OCI-LY1 (cell line): ENCODE measurements around the gene CTNND2.

Experiments
- H2AFZ ChIP-seq: fragments of 200-600 bp; sonication (generic), shearing (Covaris generic); 2 replicates; pipeline ENCODE4 v1.6.0; 2014; ENCODE audit warnings: antibody characterized with exemption, mild to moderate bottlenecking, low read length
- H3F3A ChIP-seq: fragments of 200-600 bp; sonication (generic), shearing (Covaris generic); 2 replicates; pipeline ENCODE4 v1.6.0; 2014; ENCODE audit warnings: mild to moderate bottlenecking, antibody characterized with exemption, low read length, moderate library complexity; ENCODE audit not compliant: insufficient read depth
- H3K27ac ChIP-seq: fragments of 200-600 bp; sonication (generic); 2 replicates; pipeline ENCODE4 v1.5.1; 2014; ENCODE audit warnings: low read length, mixed run types, mild to moderate bottlenecking, low read depth; ENCODE audit not compliant: poor library complexity, severe bottlenecking
- H3K27me3 ChIP-seq: fragments of 200-600 bp; sonication (generic); 2 replicates; pipeline ENCODE4 v1.6.0; 2014; ENCODE audit warnings: antibody characterized with exemption, mild to moderate bottlenecking, low read length, moderate library complexity; ENCODE audit not compliant: insufficient read depth
- H3K36me3 ChIP-seq: fragments of 200-600 bp; sonication (generic); 2 replicates; pipeline ENCODE4 v1.6.1; 2014; ENCODE audit warnings: mild to moderate bottlenecking, antibody characterized with exemption, low read length, moderate library complexity, mixed read lengths; ENCODE audit not compliant: insufficient read depth
- H3K4me1 ChIP-seq: fragments of 200-600 bp; sonication (generic); 2 replicates; pipeline ENCODE4 v1.5.1; 2014; ENCODE audit warnings: mild to moderate bottlenecking, low read length, moderate library complexity; ENCODE audit not compliant: insufficient read depth, severe bottlenecking
- H3K4me2 ChIP-seq: fragments of 200-600 bp; sonication (generic), shearing (Covaris generic); 2 replicates; pipeline ENCODE4 v1.6.1; 2014; ENCODE audit warnings: low read length
- H3K4me3 ChIP-seq: fragments of 200-600 bp; sonication (generic); 2 replicates; pipeline ENCODE4 v1.5.1; 2014; ENCODE audit warnings: low read length, low read depth, mild to moderate bottlenecking, mixed read lengths; ENCODE audit not compliant: poor library complexity, severe bottlenecking
- H3K79me2 ChIP-seq: fragments of 200-600 bp; shearing (Covaris generic); 2 replicates; pipeline ENCODE4 v1.6.1; 2016; ENCODE audit warnings: mixed run types, low read length, mixed read lengths; ENCODE audit not compliant: insufficient read depth
- H3K9ac ChIP-seq: fragments of 200-600 bp; sonication (generic), shearing (Covaris generic); 2 replicates; pipeline ENCODE4 v1.6.1; 2014; ENCODE audit warnings: mild to moderate bottlenecking, low read length, mixed read lengths
- H3K9me2 ChIP-seq: fragments of 200-600 bp; sonication (generic), shearing (Covaris generic); 2 replicates; pipeline ENCODE4 v1.6.1; 2014; ENCODE audit warnings: low read depth, mild to moderate bottlenecking, low read length, mixed read lengths
- H3K9me3 ChIP-seq: fragments of 200-600 bp; shearing (Covaris generic); 2 replicates; pipeline ENCODE4 v1.6.1; 2014; ENCODE audit warnings: low read length, mixed read lengths
- H4K20me1 ChIP-seq: fragments of 200-600 bp; sonication (generic), shearing (Covaris generic); 2 replicates; pipeline ENCODE4 v1.6.0; 2016; ENCODE audit warnings: mild to moderate bottlenecking, low read length; ENCODE audit not compliant: insufficient read depth
- CTCF ChIP-seq: fragments of 200-600 bp; sonication (generic), shearing (Covaris generic); IDR thresholded peaks from 2 replicates; pipeline ENCODE4 v1.5.1; 2017; ENCODE audit warnings: mild to moderate bottlenecking, antibody characterized with exemption, low read length, moderate library complexity, mixed read lengths
- EZH2 ChIP-seq: fragments of 200-600 bp; sonication (generic), shearing (Covaris generic); IDR thresholded peaks from 2 replicates; pipeline ENCODE4 v1.8.0; 2017; ENCODE audit warnings: borderline replicate concordance, mixed run types, mild to moderate bottlenecking, antibody characterized with exemption, low read length, moderate library complexity, mixed read lengths

CTNND2 gene

GRCh38 chr5:11378461-11378860, 525.8 kb downstream of the CTNND2 start:
- H3K27ac ChIP-seq, result no peak overlapping the region
- H3K27me3 ChIP-seq, result no peaks in the 10 kb centered on the region
- no peaks in the 10 kb centered on the region for H4K20me1 ChIP-seq
- H3K4me2 ChIP-seq, result no peak overlapping the region
- no peaks in the 10 kb centered on the region for H3K36me3 ChIP-seq
- H2AFZ ChIP-seq, result no peak overlapping the region
- H3F3A ChIP-seq, result no peaks in the 10 kb centered on the region
- no peaks in the 10 kb centered on the region for H3K9me3 ChIP-seq
- no peak for TF ChIP-seq CTCF
- no peak for TF ChIP-seq EZH2
- no peaks in the 10 kb centered on the region for H3K4me1 ChIP-seq
- no peaks in the 10 kb centered on the region for H3K79me2 ChIP-seq
- H3K9me2 ChIP-seq, result no peaks in the 10 kb centered on the region
- H3K4me3 ChIP-seq, result no peak overlapping the region
- H3K9ac ChIP-seq, result no peak overlapping the region

GRCh38 chr5:11377896-11378295, 526.4 kb downstream of the CTNND2 start:
- Histone ChIP-seq H3K27ac (no peak overlapping the region), H4K20me1 (no peaks in the 10 kb centered on the region), H3K4me2 (no peak overlapping the region), H3F3A (no peaks in the 10 kb centered on the region), H3K4me3 (no peak overlapping the region), H3K9me2 (no peaks in the 10 kb centered on the region), H3K9ac (no peak overlapping the region), H3K27me3 (no peaks in the 10 kb centered on the region), H3K9me3 (no peaks in the 10 kb centered on the region), H3K36me3 (no peaks in the 10 kb centered on the region), H3K79me2 (no peaks in the 10 kb centered on the region), H2AFZ (no peak overlapping the region), H3K4me1 (no peaks in the 10 kb centered on the region)
- TF ChIP-seq CTCF, result no peak
- no peak for TF ChIP-seq EZH2

DNA sequence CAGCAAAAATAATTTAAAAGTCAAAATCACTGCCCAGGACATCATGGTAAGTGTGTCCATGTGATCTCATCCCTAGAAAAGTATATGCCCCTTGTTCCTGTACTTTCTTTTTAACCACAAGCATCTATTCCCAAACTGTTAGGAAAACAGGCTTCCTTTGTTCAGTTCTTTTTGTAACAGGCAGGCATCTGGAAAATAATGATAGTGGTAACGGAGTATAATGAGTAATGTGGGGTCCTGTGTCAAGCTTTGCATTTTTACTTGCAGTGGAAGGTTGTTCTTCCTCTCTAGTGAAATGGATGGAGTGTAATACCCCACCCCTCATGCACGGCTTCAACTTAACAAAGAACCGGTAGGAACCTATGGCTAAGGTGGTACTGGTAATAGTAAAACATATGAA, 532.1 kb downstream of the CTNND2 start:
- H3K9me3 ChIP-seq, result no peaks in the 10 kb centered on the region
- TF ChIP-seq CTCF (no peak), EZH2 (no peak)

More for the DNA sequence above, 532.1 kb downstream of the CTNND2 start:
- H2AFZ ChIP-seq, result no peak overlapping the region
- no peaks in the 10 kb centered on the region for H4K20me1 ChIP-seq
- H3K4me3 ChIP-seq, result no peak overlapping the region
- H3K79me2 ChIP-seq, result no peaks in the 10 kb centered on the region
- H3K36me3 ChIP-seq, result no peaks in the 10 kb centered on the region
- H3K9ac ChIP-seq, result no peak overlapping the region
- H3K4me1 ChIP-seq, result no peaks in the 10 kb centered on the region
- no peak overlapping the region for H3K4me2 ChIP-seq
- no peaks in the 10 kb centered on the region for H3K27me3 ChIP-seq
- H3K9me2 ChIP-seq, result no peaks in the 10 kb centered on the region
- no peak overlapping the region for H3K27ac ChIP-seq
- no peaks in the 10 kb centered on the region for H3F3A ChIP-seq
